GM06990 (cell line): ENCODE results near the gene ATF7IP2.
"Not testable (repeated sequence)": the region's sequence is repeated elsewhere in the genome, so short reads cannot be mapped to it uniquely, and the experiment has no call there.

ENCODE experiments used
- DNase-seq: peaks from one replicate; pipeline ENCODE4 v3.0.0-alpha.2; 2011; ENCODE audit not compliant: insufficient read length; ENCODE audit errors: extremely low read depth
- H3K27me3 ChIP-seq: replicated peaks from 2 replicates; pipeline ENCODE4 v1.6.0; 2011; ENCODE audit warnings: low read length; ENCODE audit not compliant: control insufficient read depth, insufficient read depth
- H3K36me3 ChIP-seq: 2 replicates; pipeline ENCODE4 v1.5.1; 2011; ENCODE audit warnings: low read length; ENCODE audit not compliant: control insufficient read depth, insufficient read depth
- H3K4me3 ChIP-seq: replicated peaks from 2 replicates; pipeline ENCODE4 v1.5.1; 2011; ENCODE audit warnings: low read depth, mild to moderate bottlenecking, control low read depth, low read length
- TF ChIP-seq, protein P1 (sequence below): IDR thresholded peaks from 2 replicates; pipeline ENCODE4 v1.5.1; 2011; ENCODE audit warnings: low read length, control low read depth, mild to moderate bottlenecking, inconsistent platforms; ENCODE audit not compliant: insufficient read depth, poor library complexity, severe bottlenecking

ATF7IP2 gene

GRCh38 chr16:10345629-10346028 lies 40.2 kb upstream of the ATF7IP2 start:
- H3K27me3 ChIP-seq, result no peaks in the 10 kb centered on the region

DNA sequence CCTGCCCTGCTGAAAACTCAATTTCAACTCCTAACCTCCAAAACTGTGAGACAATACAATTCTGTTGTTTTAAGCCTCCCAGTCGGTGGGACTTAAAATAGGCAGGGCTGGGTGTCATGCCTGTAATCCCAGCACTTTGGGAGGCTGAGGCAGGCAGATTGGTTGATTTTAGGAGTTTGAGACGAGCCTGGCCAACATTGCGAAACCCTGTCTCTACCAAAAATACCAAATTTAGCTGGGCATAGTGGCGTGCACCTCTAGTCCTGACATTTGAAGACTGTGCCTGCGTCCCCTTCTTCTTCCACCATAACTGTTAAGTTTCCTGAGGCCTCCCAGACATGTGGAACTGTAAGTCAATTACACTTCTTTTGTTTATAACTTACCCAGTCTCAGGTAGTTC lies 36.0 kb upstream of the ATF7IP2 start:
- no peak for DNase-seq
- no peaks in the 10 kb centered on the region for H3K36me3 ChIP-seq
- TF ChIP-seq, protein P1, sequence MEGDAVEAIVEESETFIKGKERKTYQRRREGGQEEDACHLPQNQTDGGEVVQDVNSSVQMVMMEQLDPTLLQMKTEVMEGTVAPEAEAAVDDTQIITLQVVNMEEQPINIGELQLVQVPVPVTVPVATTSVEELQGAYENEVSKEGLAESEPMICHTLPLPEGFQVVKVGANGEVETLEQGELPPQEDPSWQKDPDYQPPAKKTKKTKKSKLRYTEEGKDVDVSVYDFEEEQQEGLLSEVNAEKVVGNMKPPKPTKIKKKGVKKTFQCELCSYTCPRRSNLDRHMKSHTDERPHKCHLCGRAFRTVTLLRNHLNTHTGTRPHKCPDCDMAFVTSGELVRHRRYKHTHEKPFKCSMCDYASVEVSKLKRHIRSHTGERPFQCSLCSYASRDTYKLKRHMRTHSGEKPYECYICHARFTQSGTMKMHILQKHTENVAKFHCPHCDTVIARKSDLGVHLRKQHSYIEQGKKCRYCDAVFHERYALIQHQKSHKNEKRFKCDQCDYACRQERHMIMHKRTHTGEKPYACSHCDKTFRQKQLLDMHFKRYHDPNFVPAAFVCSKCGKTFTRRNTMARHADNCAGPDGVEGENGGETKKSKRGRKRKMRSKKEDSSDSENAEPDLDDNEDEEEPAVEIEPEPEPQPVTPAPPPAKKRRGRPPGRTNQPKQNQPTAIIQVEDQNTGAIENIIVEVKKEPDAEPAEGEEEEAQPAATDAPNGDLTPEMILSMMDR, result no peak
- no peak overlapping the region for H3K4me3 ChIP-seq
- no peaks in the 10 kb centered on the region for H3K27me3 ChIP-seq

More at GRCh38 chr16:10345629-10346028, 40.2 kb upstream of the ATF7IP2 start:
- Histone ChIP-seq H3K36me3 (no peaks in the 10 kb centered on the region), H3K4me3 (no peak overlapping the region)
- TF ChIP-seq, protein P1, result no peak
- DNase-seq, result no peak

DNA sequence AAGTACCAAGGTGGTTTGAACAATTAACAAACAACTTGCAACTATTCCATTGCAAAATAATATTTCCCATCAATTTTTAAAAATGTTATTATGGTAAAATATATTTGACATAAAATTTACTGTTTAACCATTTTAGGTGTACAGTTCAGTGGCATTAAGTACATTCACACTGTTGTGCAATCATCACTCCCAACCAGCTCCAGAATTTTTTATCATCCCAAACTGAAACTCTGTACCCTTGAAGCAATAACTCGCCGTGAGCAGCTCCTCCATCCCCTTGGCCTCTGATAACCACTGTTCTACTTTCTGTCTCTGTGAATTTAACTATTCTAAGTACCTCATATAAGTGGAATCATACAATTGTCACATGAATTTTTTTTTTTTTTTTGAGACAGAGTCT lies 33.6 kb upstream of the ATF7IP2 start:
- TF ChIP-seq, protein P1, result no peak
- Histone ChIP-seq H3K4me3 (no peak overlapping the region), H3K36me3 (no peaks in the 10 kb centered on the region), H3K27me3 (no peaks in the 10 kb centered on the region)
- no peak for DNase-seq

DNA sequence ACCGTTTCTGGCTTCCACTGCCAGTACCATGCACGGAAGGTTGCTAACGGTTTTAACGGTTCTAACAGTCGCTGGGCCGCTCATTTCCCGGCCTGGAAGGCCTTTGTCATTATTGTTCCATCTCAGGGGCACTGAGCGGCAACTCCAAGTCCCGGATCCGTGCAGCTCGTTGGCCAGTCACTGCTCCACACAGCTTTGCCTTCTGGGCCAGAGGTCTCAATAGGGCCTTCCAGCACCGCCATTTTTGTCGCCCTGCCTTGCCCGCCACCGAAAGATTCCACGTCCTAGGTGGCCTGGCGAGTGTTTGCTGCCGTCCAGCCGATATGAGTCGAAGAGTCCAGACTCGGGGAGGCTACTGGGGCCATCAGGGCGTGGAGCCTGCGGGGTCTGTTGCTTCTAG lies 30.3 kb upstream of the ATF7IP2 start:
- no peak overlapping the region for H3K4me3 ChIP-seq
- H3K36me3 ChIP-seq, result no peaks in the 10 kb centered on the region
- no peaks in the 10 kb centered on the region; the same call in 1 of the 2 replicates for H3K27me3 ChIP-seq
- no peak for DNase-seq
- TF ChIP-seq, protein P1, result no peak

GRCh38 chr16:10356870-10357842 lies 28.7 kb upstream of the ATF7IP2 start:
- TF ChIP-seq, protein P1, result no peak
- Histone ChIP-seq H3K4me3 (no peak overlapping the region), H3K36me3 (no peaks in the 10 kb centered on the region), H3K27me3 (no peaks in the 10 kb centered on the region; the same call in 1 of the 2 replicates)
- no peak for DNase-seq

DNA sequence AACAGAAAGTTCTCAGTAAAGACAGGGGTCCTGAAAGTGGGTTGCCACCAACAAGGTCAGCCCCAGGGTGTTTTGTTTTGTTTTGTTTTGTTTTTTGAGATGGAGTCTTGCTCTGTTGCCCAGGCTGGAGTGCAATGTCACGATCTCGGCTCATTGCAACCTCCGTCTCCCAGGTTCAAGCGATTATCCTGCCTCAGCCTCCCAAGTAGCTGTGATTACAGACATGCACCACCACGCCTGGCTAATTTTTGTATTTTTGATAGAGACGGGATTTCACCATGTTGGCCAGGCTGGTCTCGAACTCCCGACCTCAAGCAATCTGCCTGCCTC lies 24.1 kb upstream of the ATF7IP2 start:
- H3K36me3 ChIP-seq, H3K4me3 ChIP-seq, DNase-seq, H3K27me3 ChIP-seq: not testable (repeated sequence)
